Astrocyte of the hippocampus (primary cell): Measurements from ENCODE around the gene PCDHA7.
"Not testable (repeated sequence)": the region's sequence is repeated elsewhere in the genome, so short reads cannot be mapped to it uniquely, and the experiment has no call there.

Experiments used
- DNase-seq: peaks from one replicate; pipeline ENCODE4 v3.0.0; 2011; ENCODE audit warnings: low read depth, low spot score

Gene PCDHA7

GRCh38 chr5:140857177-140857986 lies 23.3 kb downstream of the PCDHA7 start:
- no peak for DNase-seq

GRCh38 chr5:140857987-140858240 lies 23.8 kb downstream of the PCDHA7 start:
- no peak for DNase-seq

GRCh38 chr5:140862441-140863295 lies 28.6 kb downstream of the PCDHA7 start:
- DNase-seq = no peak

GRCh38 chr5:140868721-140869554 lies 34.9 kb downstream of the PCDHA7 start, which contains the start of gene PCDHA11:
TSS of gene PCDHA11 (plus strand) at chr5:140868957. CDS start at chr5:140869104, 147 bp downstream.
- peak; percentile 10 for DNase-seq

GRCh38 chr5:140869555-140869886 lies 35.5 kb downstream of the PCDHA7 start:
- no peak for DNase-seq

GRCh38 chr5:140870221-140871201 lies 36.4 kb downstream of the PCDHA7 start:
- no peak for DNase-seq

GRCh38 chr5:140875085-140876065 lies 41.3 kb downstream of the PCDHA7 start, which contains the start of gene PCDHA12:
TSS of gene PCDHA12 (plus strand) at chr5:140875308. CDS start at chr5:140875473, 165 bp downstream.
- no peak for DNase-seq

GRCh38 chr5:140876541-140877261 lies 42.6 kb downstream of the PCDHA7 start:
- not testable (repeated sequence) for DNase-seq

GRCh38 chr5:140877262-140877581 lies 43.2 kb downstream of the PCDHA7 start:
- DNase-seq = no peak

GRCh38 chr5:140881889-140882590 lies 48.0 kb downstream of the PCDHA7 start, which contains the start of gene PCDHA13:
TSS of gene PCDHA13 (plus strand) at chr5:140882124. CDS start at chr5:140882269, 145 bp downstream.
- DNase-seq = peak; percentile 10

GRCh38 chr5:140882591-140882899 lies 48.5 kb downstream of the PCDHA7 start:
- DNase-seq = no peak

GRCh38 chr5:140883373-140883772 lies 49.3 kb downstream of the PCDHA7 start:
- DNase-seq = no peak

- no peak for DNase-seq
These were observed 50.0 kb downstream of the PCDHA7 start for GRCh38 chr5:140883927-140884697.
